GM19463 (cell line): Measurements from ENCODE around the gene NFATC1.
A peak's percentile ranks its signal among the peaks of the same experiment; 100 is the strongest.

Experiments
- ATAC-seq: cut with Tn5 transposase; IDR thresholded peaks from one replicate; pipeline ENCODE4 v1.9.1; 2021; ENCODE audit warnings: mild to moderate bottlenecking, moderate library complexity; ENCODE audit not compliant: unreplicated experiment

Gene NFATC1

GRCh38 chr18:79452190-79452990 is 56.7 kb downstream of the NFATC1 start:
- no peak for ATAC-seq

DNA sequence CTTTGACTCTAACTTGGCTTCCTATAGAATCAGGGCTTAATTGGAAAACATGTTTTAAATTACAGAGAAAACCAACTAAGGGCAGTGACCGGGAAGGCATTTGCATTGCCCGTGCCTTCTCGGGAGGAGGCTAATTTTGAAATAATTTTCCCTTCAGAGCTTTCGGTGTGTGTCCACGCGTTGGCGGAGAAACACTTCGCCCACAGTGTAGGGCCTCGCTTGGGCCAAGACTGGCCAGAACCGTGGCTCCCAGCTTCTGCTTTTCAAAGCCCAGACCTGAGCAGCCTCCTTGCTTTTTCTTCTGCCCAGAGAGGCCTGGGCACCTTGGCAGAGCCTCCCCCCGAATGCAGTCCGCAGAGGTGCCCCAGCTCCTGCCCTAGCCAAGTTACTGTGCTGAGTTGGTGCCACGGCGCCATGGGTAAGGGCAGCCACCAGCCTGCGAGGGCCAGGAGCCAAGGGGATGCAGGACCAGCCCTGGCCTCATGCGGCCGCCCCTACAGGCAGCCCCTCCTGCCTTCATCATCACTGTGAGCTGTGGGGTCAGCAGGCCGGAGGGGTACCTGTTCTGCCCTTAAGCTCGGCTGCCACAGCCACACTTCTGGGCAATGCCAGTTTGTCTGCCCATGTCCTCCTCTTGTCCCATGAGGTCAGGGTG is 57.4 kb downstream of the NFATC1 start:
- no peak for ATAC-seq

- no peak for ATAC-seq
Measured at GRCh38 chr18:79453816-79454735, 58.3 kb downstream of the NFATC1 start.

- no peak for ATAC-seq
Measured at GRCh38 chr18:79455261-79455660, 59.5 kb downstream of the NFATC1 start.

DNA sequence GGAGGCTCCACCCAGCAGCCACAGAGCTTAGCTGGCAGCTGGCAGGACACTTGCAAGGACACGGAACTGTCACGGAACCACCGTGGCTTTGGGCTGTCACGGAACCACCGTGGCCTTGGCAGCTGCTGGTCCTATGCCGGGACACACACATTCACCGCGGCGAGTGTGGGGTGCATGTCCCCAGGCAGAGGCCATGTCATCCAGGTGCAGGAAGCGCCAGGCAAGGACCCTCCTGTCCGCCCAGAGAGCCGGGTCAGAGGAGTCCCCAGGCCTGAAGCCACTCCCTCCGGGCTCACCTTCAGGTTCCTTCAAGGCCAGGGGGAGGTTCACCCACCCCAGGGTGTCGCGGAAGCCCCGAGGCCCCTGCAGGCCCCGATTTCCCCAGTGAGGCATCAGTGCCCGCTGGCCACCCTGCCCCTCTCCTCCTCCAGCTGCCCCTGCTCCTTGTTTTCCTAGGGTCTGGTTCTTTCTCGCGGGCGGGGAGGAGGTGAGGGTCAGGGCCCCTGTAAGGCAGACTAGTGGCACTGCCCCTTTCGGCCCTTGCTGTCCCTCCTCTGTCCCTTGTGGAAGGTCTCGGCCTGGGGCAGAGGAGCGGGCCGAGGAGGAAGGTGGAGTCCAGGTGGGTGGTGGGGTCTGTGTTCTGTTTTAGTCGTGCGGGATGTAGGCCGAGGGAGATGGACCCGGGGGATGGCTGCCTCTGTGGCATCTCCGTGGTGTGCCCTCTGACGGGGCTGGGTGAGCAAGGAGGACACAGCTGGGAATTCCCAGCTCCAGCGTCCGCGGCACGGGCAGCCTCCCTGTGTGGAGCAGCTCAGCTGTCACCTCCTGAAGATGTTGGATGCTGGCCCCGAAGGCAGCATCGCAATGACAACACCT is 60.6 kb downstream of the NFATC1 start:
- ATAC-seq = no peak

DNA sequence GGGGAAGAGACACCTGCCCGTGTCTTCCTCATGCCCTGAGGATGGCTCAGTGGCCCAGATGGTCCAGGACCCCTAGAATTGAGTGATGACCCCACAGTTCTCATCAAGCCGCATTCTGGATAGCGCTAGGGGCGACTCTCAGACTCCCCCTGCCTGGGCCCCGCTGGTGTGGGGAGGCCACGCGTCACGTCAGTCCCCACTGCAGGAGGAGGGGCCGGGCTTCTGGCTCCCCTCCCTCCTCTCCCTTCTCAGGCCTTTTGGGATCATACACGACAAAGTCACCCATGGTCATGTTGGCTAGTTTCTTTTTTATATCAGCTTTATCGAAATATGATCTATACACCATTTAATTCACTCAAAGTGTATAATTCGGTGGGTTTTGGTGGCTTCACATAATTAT is 61.5 kb downstream of the NFATC1 start:
- ATAC-seq = no peak

GRCh38 chr18:79457652-79458051 is 61.9 kb downstream of the NFATC1 start:
- ATAC-seq = no peak

- no peak for ATAC-seq
Measured at GRCh38 chr18:79458131-79458838, 62.6 kb downstream of the NFATC1 start.

DNA sequence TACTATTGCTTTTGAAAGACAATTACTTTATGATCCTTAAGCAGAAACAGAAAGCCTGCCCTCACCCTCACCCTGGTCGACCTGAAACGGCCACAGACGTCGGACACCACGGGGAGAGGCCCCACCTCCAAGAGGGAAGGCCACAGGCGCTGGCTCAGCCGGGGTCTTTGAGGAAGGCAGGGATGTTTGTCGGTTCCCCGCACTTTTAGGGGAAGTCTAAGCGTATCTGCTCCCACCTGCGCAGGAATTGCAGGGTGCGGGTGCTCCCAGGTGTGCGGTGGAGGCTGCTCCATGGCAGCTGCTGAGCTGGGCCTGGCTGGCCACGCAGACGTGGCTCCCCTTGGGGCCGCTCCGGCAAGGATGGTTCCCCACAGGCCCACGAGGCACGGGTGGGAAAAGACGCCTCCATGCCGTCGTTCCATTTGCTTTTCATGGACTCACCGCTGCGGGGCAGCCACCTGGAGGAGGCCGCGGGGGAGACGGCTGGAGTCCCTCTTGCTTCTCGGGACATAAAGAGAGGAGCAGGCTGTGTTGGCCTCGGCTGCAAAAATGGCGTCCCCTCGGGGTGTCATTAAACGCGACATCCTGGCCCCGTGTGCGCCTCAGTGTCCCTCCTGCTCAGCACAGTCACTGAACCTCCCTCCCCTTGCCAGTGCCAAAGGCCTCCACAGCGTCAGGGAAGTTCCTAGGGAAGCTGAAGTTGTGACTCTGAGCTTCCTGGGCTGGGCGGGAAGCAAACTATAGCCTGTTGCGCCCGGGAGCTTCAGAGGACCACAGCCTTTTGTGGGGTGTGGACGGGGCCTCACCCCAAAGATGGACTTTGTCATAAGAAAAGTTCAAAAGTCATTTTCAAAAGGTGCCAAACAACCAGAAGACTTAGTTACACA is 63.4 kb downstream of the NFATC1 start:
- no peak for ATAC-seq

- ATAC-seq = no peak
Measured at GRCh38 chr18:79459946-79460480, 64.3 kb downstream of the NFATC1 start.

- peak; percentile 69 for ATAC-seq
Measured at GRCh38 chr18:79460481-79461300, 65.0 kb downstream of the NFATC1 start.

DNA sequence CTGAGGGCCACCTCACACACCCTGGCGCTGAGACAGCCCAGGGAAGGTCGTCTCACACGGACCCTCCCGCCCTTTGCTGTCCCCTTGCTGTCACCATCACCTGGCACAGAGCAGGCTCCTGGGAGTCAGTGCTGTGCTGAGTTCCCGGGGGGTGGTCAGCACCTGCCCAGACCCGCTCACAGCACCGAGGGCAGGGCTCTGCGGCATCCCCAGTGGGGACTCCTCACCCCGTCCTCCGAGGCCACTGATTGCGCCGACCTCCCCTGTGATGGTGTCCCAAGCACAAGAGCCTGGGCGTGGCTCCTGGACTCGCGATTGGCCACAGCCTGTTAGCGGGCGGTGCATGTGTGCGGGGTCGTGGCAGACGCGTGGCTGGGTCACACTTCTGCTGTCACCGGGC is 65.9 kb downstream of the NFATC1 start:
- ATAC-seq = no peak

- no peak for ATAC-seq
Measured at GRCh38 chr18:79463424-79463960, 67.8 kb downstream of the NFATC1 start.

- ATAC-seq = peak; percentile 82
Measured at GRCh38 chr18:79465392-79465991, 69.8 kb downstream of the NFATC1 start.

- no peak for ATAC-seq
Measured at GRCh38 chr18:79466591-79466990, 70.9 kb downstream of the NFATC1 start.

DNA sequence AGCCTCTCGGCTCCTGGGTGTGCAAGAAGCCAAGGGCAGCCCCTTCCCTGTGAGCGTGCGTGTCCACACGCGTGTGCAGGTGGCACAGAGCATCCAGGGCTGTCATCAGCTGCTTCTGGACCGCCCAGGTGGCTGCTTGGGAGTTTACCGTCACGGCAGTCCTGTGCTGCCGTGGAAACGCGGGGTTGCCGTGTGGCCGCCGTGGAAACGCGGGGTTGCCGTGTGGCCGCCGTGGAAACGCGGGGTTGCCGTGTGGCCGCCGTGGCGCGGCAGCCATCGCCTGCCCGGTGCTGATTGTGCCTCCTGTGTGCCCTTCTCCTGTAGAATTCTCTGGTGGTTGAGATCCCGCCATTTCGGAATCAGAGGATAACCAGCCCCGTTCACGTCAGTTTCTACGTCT is 71.4 kb downstream of the NFATC1 start:
- no peak for ATAC-seq
